Muscle layer of colon (tissue), 2 donors: ENCODE data around the gene AGO3.
"Not testable (repeated sequence)": the region's sequence is repeated elsewhere in the genome, so short reads cannot be mapped to it uniquely, and the experiment has no call there.

Experiments used
- H3K27ac ChIP-seq: one replicate; pipeline ENCODE4 v1.7.0; 2013; ENCODE audit warnings: low read depth, mild to moderate bottlenecking, low read length, moderate library complexity
- H3K27me3 ChIP-seq, 2 donors: one replicate each; pipeline ENCODE4 v1.7.0; 2013; ENCODE audit warnings: low read length in 2 of 2, mild to moderate bottlenecking in 2 of 2; ENCODE audit not compliant: insufficient read depth in 2 of 2, control insufficient read depth in 1 of 2
- H3K36me3 ChIP-seq: one replicate; pipeline ENCODE4 v1.7.0; 2013; ENCODE audit warnings: mild to moderate bottlenecking, low read length; ENCODE audit not compliant: insufficient read depth
- H3K4me1 ChIP-seq: one replicate; pipeline ENCODE4 v1.7.0; 2013; ENCODE audit warnings: mild to moderate bottlenecking, low read length; ENCODE audit not compliant: insufficient read depth
- H3K4me3 ChIP-seq, 2 donors: one replicate each; pipeline ENCODE4 v1.7.0; 2013; ENCODE audit warnings: low read length in 2 of 2, low read depth in 1 of 2, mild to moderate bottlenecking in 1 of 2, moderate library complexity in 1 of 2
- H3K9ac ChIP-seq: one replicate; pipeline ENCODE4 v1.7.0; 2013; ENCODE audit warnings: low read length
- H3K9me3 ChIP-seq: one replicate; pipeline ENCODE4 v1.7.0; 2013; ENCODE audit warnings: mild to moderate bottlenecking, low read length
- donor health status: abdominal sarcoma.
- donor health status: Adenocarcinoma of cecum.

AGO3 gene

DNA sequence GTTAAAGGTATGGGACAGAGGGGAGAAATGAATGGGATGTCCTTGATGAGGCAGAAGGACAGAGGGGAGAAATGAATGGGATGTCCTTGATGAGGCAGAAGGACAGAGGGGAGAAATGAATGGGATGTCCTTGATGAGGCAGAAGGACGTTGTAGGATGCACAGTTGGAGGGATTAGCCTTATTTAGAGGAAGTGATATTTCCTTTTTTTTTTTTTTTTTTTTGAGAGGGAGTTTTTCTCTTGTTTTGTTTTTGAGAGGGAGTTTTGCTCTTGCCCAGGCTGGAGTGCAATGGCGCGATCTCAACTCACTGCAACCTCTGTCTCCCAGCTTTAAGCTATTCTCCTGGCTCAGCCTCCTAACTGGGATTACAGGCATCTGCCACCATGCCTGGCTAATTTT lies 41.9 kb upstream of the AGO3 start:
- not testable (repeated sequence) for H3K27ac ChIP-seq

GRCh38 chr1:35893051-35893879 lies 37.6 kb upstream of the AGO3 start:
- Histone ChIP-seq H3K27me3 (no peaks in the 10 kb centered on the region), H3K9ac (no peak overlapping the region), H3K4me1 (no peaks in the 10 kb centered on the region), H3K36me3 (peaks cover 58% of the 10 kb centered on the region), H3K4me3 (no peak overlapping the region), H3K27ac (no peak overlapping the region), H3K9me3 (no peaks in the 10 kb centered on the region)

More for the DNA sequence above, 41.9 kb upstream of the AGO3 start:
- not testable (repeated sequence) for H3K9me3 ChIP-seq, H3K27me3 ChIP-seq, H3K9ac ChIP-seq, H3K4me3 ChIP-seq
- Histone ChIP-seq H3K4me1 (peaks cover 17% of the 10 kb centered on the region), H3K36me3 (peaks cover 28% of the 10 kb centered on the region)

DNA sequence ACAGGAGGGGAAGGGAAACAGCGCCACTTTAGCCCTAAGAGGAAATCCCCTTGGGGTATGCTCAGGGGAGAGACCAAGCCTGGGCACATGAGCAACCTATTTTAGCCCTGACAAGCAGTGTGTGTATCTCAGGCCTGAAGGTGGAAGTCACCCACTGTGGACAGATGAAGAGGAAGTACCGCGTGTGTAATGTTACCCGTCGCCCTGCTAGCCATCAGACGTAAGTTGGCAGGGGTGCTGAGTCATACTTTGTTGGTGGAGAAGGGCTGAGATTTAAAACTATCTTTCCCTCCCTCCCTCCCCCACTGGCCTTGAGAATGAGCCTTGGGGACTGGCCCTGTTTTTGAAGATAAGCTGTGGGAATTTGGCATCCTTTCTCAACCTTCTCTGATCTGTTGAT lies 36.7 kb upstream of the AGO3 start:
- Histone ChIP-seq H3K9ac (no peak overlapping the region), H3K4me3 (no peak overlapping the region), H3K9me3 (no peaks in the 10 kb centered on the region), H3K4me1 (no peaks in the 10 kb centered on the region), H3K27ac (no peak overlapping the region), H3K27me3 (no peaks in the 10 kb centered on the region), H3K36me3 (peaks cover 58% of the 10 kb centered on the region)

GRCh38 chr1:35894656-35895055 lies 36.2 kb upstream of the AGO3 start:
- H3K36me3 ChIP-seq, result peaks cover 60% of the 10 kb centered on the region
- no peak overlapping the region for H3K9ac ChIP-seq

GRCh38 chr1:35899941-35900340 lies 31.0 kb upstream of the AGO3 start:
- Histone ChIP-seq H3K4me1 (no peaks in the 10 kb centered on the region), H3K36me3 (peaks cover 61% of the 10 kb centered on the region), H3K27ac (no peak overlapping the region), H3K27me3 (no peaks in the 10 kb centered on the region), H3K9me3 (no peaks in the 10 kb centered on the region), H3K4me3 (no peak overlapping the region), H3K9ac (no peak overlapping the region)

More at GRCh38 chr1:35894656-35895055, 36.2 kb upstream of the AGO3 start:
- no peaks in the 10 kb centered on the region for H3K9me3 ChIP-seq
- H3K4me3 ChIP-seq, result no peak overlapping the region
- no peaks in the 10 kb centered on the region for H3K4me1 ChIP-seq
- H3K27me3 ChIP-seq, result no peaks in the 10 kb centered on the region
- no peak overlapping the region for H3K27ac ChIP-seq

DNA sequence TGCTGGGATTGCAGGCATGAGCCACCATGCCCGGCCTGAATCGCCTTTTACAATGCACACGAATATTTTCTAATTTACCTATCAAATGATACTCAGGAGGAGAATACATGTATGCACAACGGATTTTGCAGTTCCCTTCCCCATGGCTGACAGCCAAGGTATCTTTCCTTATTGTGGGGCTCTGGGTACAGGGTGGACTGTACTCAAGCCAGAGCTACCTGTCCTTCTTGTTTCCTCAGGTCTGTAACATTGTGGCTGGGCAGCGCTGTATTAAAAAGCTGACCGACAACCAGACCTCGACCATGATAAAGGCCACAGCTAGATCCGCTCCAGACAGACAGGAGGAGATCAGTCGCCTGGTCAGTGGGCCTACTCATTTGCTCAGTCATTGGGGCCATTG lies 29.7 kb upstream of the AGO3 start:
- Histone ChIP-seq H3K27ac (no peak overlapping the region), H3K36me3 (peaks cover 63% of the 10 kb centered on the region)

DNA sequence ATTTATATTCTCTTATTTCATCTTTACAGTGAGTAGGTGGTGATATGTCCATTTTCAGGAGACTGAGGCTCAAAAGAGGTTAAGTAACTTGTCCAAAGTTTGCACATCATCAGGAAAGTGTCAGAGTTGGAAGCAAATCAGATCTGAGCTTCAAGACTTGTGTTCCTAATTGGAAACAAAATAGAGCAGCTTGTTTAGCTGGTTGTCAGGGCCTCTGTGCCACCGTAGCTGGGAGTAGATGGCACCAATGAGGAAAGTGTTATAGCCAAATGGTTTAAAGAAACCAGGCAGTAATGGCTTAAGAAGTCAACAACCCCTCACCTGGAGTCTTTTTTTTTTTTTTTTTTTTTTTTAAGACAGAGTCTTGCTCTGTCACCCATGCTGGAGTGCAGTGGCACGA lies 28.2 kb upstream of the AGO3 start:
- Histone ChIP-seq H3K9me3 (no peaks in the 10 kb centered on the region), H3K36me3 (peaks cover 63% of the 10 kb centered on the region), H3K9ac (no peak overlapping the region), H3K27ac (no peak overlapping the region), H3K4me3 (no peak overlapping the region), H3K27me3 (no peaks in the 10 kb centered on the region), H3K4me1 (no peaks in the 10 kb centered on the region)

More for the DNA sequence above, 29.7 kb upstream of the AGO3 start:
- Histone ChIP-seq H3K4me3 (no peak overlapping the region), H3K9me3 (no peaks in the 10 kb centered on the region), H3K9ac (no peak overlapping the region), H3K4me1 (no peaks in the 10 kb centered on the region), H3K27me3 (no peaks in the 10 kb centered on the region)

DNA sequence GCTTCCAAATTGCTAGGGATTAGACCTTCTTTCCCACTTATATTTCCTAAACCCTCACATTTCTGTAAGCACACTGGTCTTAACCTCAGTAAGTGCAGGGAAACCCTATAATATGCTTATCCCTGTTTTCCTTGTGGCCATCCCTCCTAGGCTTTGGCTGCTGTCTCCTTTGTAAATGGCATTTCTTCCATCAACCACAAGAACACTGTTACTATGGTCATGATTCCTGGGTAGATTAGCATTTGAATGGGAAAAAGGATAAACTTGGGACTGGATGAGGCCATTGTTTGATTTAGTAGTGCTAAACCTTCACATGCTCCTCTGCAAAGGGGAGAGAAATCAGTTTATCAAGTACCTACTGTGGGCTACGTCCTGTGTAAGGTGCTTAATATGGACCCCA lies 16.2 kb upstream of the AGO3 start:
- peaks cover 66% of the 10 kb centered on the region for H3K36me3 ChIP-seq
- H3K9ac ChIP-seq, result no peak overlapping the region
- no peaks in the 10 kb centered on the region for H3K27me3 ChIP-seq
- H3K4me1 ChIP-seq, result no peaks in the 10 kb centered on the region
- H3K9me3 ChIP-seq, result no peaks in the 10 kb centered on the region
- no peak overlapping the region for H3K27ac ChIP-seq
- H3K4me3 ChIP-seq, result no peak overlapping the region

DNA sequence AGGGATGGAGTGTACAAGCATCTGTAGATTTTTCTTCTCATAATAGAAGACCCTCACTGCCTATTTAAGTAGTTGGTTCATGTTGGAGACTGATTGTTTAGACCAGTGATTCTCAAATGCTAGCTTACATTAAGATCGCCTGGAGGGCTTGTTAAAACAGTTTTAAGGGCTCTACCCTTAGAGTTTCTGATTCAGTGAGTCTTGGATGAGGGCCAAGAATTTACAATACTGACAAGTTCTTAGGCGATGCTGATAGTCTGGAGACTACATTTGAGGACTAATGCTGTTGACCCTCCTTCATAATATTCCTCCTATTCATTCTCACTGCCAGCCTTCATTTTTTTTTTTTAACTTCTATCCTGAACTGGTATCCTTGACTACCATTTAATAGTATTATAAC lies 15.2 kb upstream of the AGO3 start:
- Histone ChIP-seq H3K36me3 (peaks cover 69% of the 10 kb centered on the region), H3K27ac (no peak overlapping the region)

DNA sequence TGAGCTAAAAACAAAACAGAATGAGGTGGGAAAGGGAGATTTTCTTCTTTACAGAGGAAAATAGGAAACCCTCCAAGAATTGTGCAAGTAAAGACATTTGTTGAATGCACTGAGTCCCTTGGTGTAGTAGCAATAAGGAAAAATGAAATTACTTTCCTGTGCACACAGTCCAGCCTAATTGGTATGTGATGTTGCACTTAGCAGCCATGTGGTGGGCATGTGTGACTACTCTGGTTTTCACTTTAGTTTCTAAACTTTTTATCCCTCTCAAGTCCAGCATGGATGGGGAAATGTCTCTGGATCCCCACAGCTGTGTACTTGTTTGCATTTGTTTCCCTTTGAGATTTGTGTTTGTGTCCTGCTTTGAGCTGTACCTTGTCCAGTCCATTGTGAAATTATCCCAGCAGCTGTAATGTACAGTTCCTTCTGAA lies 7.1 kb upstream of the AGO3 start:
- no peak overlapping the region for H3K9ac ChIP-seq
- H3K36me3 ChIP-seq, result peaks cover 29% of the 10 kb centered on the region
- no peak overlapping the region for H3K27ac ChIP-seq

More for the DNA sequence above, 15.2 kb upstream of the AGO3 start:
- Histone ChIP-seq H3K9me3 (no peaks in the 10 kb centered on the region), H3K9ac (no peak overlapping the region), H3K4me3 (no peak overlapping the region), H3K27me3 (no peaks in the 10 kb centered on the region), H3K4me1 (no peaks in the 10 kb centered on the region)

DNA sequence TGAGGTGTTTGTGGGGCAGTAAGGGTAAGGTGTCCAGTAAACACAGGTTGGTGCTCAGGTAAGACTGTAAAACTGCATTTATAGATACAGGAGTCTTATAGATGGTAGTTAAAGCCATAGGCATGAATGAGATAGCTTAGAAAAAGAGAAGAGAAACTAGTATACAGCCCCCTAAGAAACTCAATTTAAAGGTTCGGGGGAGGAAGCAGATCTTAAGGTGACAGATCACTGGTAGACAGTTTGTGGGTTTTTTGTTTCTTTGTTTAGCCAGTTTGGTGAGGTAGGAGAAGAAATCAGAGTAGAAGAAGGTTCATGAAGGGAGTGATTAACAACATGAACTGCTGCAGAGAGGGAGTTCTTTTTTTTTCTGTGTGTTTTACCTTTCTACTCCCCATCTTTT lies 6.1 kb upstream of the AGO3 start:
- Histone ChIP-seq H3K9ac (no peak overlapping the region), H3K27ac (no peak overlapping the region), H3K36me3 (peaks cover 19% of the 10 kb centered on the region), H3K4me1 (peaks cover 13% of the 10 kb centered on the region), H3K9me3 (no peaks in the 10 kb centered on the region), H3K27me3 (no peaks in the 10 kb centered on the region), H3K4me3 (no peak overlapping the region)

More for the DNA sequence above, 7.1 kb upstream of the AGO3 start:
- Histone ChIP-seq H3K9me3 (no peaks in the 10 kb centered on the region), H3K4me1 (peaks cover 10% of the 10 kb centered on the region), H3K27me3 (no peaks in the 10 kb centered on the region), H3K4me3 (no peak overlapping the region)

- H3K4me1 ChIP-seq, result peaks cover 16% of the 10 kb centered on the region
- peaks cover 13% of the 10 kb centered on the region for H3K36me3 ChIP-seq
- H3K9me3 ChIP-seq, result no peaks in the 10 kb centered on the region
- H3K4me3 ChIP-seq, result no peak overlapping the region
- no peak overlapping the region for H3K9ac ChIP-seq
- H3K27me3 ChIP-seq, result no peaks in the 10 kb centered on the region
- H3K27ac ChIP-seq, result no peak overlapping the region
These were observed 5.2 kb upstream of the AGO3 start for GRCh38 chr1:35925741-35926140.
